ENCODE results near the gene ADAM11.

- no peak for TF ChIP-seq EZH2 (IDR thresholded peaks at IDR 0.05; ENCODE audit: insufficient read depth, poor library complexity, severe bottlenecking)
- TF ChIP-seq EZH2phosphoT487 (IDR thresholded peaks at IDR 0.05; ENCODE audit: insufficient read depth, low read depth), result no peak
Measured at GRCh38 chr17:44782326-44782850, 23.6 kb downstream of the ADAM11 start.

All from GM23248 (cell line).